MM.1S (cell line): ENCODE results near the gene RASGEF1B.

Experiments used
- DNase-seq: peaks from one replicate; pipeline ENCODE4 v3.0.0-alpha.2; 2015
- H2AFZ ChIP-seq: fragments of 300-600 bp; sonication (generic); 2 replicates; pipeline ENCODE4 v1.6.0; 2016; ENCODE audit warnings: antibody characterized with exemption, low read length
- H3F3A ChIP-seq: fragments of 300-600 bp; sonication (generic); 2 replicates; pipeline ENCODE4 v1.6.1; 2016; ENCODE audit warnings: mild to moderate bottlenecking, antibody characterized with exemption, low read length, moderate library complexity, mixed read lengths; ENCODE audit not compliant: insufficient read depth
- H3K27ac ChIP-seq: fragments of 300-600 bp; sonication (generic); 2 replicates; pipeline ENCODE4 v1.5.1; 2016; ENCODE audit warnings: mild to moderate bottlenecking, low read length
- H3K27me3 ChIP-seq: fragments of 300-600 bp; sonication (generic); replicated peaks from 2 replicates; pipeline ENCODE4 v1.6.0; 2016; ENCODE audit warnings: low read length; ENCODE audit not compliant: insufficient read depth
- H3K36me3 ChIP-seq: fragments of 300-600 bp; sonication (generic); replicated peaks from 2 replicates; pipeline ENCODE4 v1.6.1; 2016; ENCODE audit warnings: mild to moderate bottlenecking, low read length, mixed read lengths; ENCODE audit not compliant: insufficient read depth
- H3K4me1 ChIP-seq: fragments of 300-600 bp; sonication (generic); 2 replicates; pipeline ENCODE4 v1.6.1; 2016; ENCODE audit warnings: low read length, mixed read lengths
- H3K4me2 ChIP-seq: fragments of 300-600 bp; sonication (generic); 2 replicates; pipeline ENCODE4 v1.6.0; 2016; ENCODE audit warnings: low read depth, low read length
- H3K4me3 ChIP-seq: fragments of 300-600 bp; sonication (generic); 2 replicates; pipeline ENCODE4 v1.5.1; 2016; ENCODE audit warnings: low read length, mixed read lengths
- H3K79me2 ChIP-seq: fragments of 300-600 bp; sonication (generic); 2 replicates; pipeline ENCODE4 v1.6.1; 2016; ENCODE audit warnings: mixed run types, low read length, mixed read lengths
- H3K9ac ChIP-seq: fragments of 300-600 bp; sonication (generic); 2 replicates; pipeline ENCODE4 v1.6.1; 2016; ENCODE audit warnings: low read length, mixed read lengths
- H3K9me2 ChIP-seq: fragments of 300-600 bp; sonication (generic); replicated peaks from 2 replicates; pipeline ENCODE4 v1.6.1; 2016; ENCODE audit warnings: mild to moderate bottlenecking, low read length, mixed read lengths; ENCODE audit not compliant: insufficient read depth
- H3K9me3 ChIP-seq: fragments of 300-600 bp; sonication (generic); replicated peaks from 2 replicates; pipeline ENCODE4 v1.6.1; 2016; ENCODE audit warnings: mild to moderate bottlenecking, low read length, mixed read lengths; ENCODE audit not compliant: insufficient read depth
- H4K20me1 ChIP-seq: fragments of 300-600 bp; sonication (generic); 2 replicates; pipeline ENCODE4 v1.6.1; 2016; ENCODE audit warnings: mild to moderate bottlenecking, low read length, moderate library complexity, mixed read lengths; ENCODE audit not compliant: insufficient read depth
- EZH2 ChIP-seq: fragments of 300-600 bp; sonication (generic); optimal IDR thresholded peaks from 2 replicates; pipeline ENCODE3; 2017; ENCODE audit warnings: low read depth, mild to moderate bottlenecking, antibody characterized with exemption, low read length, mixed read lengths
- EZH2phosphoT487 ChIP-seq: fragments of 300-600 bp; sonication (generic); IDR thresholded peaks from 2 replicates; pipeline ENCODE4 v1.6.1; 2018; ENCODE audit warnings: antibody characterized with exemption, low read length
- TF ChIP-seq, protein P1 (sequence below): fragments of 300-600 bp; sonication (generic); IDR thresholded peaks from 2 replicates; pipeline ENCODE4 v1.5.1; 2016; ENCODE audit warnings: antibody characterized with exemption, low read length, mixed read lengths

The RASGEF1B gene

GRCh38 chr4:81471588-81472280 lies at the start of gene RASGEF1B:
Gene RASGEF1B (minus strand): TSS chr4:81471907. CDS start chr4:81459508, 12,399 bp downstream.
- Histone ChIP-seq H3K36me3 (no peaks in the 10 kb centered on the region), H3K79me2 (peaks cover 49% of the 10 kb centered on the region), H3F3A (peaks cover 28% of the 10 kb centered on the region), H3K4me3 (peak within 1 kb of the TSS; percentile 95), H3K9me2 (no peaks in the 10 kb centered on the region), H3K27me3 (no peaks in the 10 kb centered on the region), H2AFZ (peak within 1 kb of the TSS; percentile 59), H3K4me1 (peaks cover 11% of the 10 kb centered on the region), H3K9me3 (no peaks in the 10 kb centered on the region), H3K9ac (peak within 1 kb of the TSS; percentile 99), H3K4me2 (peak within 1 kb of the TSS; percentile 77), H4K20me1 (peaks cover 6% of the 10 kb centered on the region; the same call in 1 of the 2 replicates), H3K27ac (peak within 1 kb of the TSS; percentile 97)
- DNase-seq = peak; percentile 94
- no peak for TF ChIP-seq EZH2phosphoT487
- TF ChIP-seq, protein P1, sequence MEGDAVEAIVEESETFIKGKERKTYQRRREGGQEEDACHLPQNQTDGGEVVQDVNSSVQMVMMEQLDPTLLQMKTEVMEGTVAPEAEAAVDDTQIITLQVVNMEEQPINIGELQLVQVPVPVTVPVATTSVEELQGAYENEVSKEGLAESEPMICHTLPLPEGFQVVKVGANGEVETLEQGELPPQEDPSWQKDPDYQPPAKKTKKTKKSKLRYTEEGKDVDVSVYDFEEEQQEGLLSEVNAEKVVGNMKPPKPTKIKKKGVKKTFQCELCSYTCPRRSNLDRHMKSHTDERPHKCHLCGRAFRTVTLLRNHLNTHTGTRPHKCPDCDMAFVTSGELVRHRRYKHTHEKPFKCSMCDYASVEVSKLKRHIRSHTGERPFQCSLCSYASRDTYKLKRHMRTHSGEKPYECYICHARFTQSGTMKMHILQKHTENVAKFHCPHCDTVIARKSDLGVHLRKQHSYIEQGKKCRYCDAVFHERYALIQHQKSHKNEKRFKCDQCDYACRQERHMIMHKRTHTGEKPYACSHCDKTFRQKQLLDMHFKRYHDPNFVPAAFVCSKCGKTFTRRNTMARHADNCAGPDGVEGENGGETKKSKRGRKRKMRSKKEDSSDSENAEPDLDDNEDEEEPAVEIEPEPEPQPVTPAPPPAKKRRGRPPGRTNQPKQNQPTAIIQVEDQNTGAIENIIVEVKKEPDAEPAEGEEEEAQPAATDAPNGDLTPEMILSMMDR = no peak
- TF ChIP-seq EZH2 = no peak

DNA sequence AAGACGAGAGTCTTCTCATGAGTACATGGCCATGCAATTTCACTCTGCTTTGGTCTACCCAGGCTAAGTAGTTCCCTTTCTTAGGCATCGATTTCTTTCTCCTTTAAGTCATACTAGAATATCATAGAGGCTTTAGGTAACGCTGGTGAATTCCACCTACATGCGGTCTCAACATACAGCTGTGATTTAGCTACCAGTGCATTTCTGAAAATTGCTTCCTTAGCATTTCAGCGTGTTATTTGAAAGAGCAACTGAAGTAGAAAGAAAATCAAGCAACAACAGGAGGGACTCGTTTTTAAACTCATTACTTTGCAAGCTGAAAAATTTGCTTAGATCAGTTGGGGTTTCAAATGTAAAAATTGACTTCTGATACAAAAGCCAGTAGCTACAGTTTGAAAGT lies 48.1 kb upstream of the RASGEF1B start:
- peak; percentile 89 for DNase-seq
- H2AFZ ChIP-seq = peak overlapping the region; percentile 24; the same call in 1 of the 2 replicates
- H3K79me2 ChIP-seq = no peaks in the 10 kb centered on the region
- H3F3A ChIP-seq = peaks cover 10% of the 10 kb centered on the region
- no peaks in the 10 kb centered on the region for H3K9me2 ChIP-seq
- TF ChIP-seq EZH2 (no peak), EZH2phosphoT487 (no peak)
- TF ChIP-seq, protein P1 = no peak
- H3K9me3 ChIP-seq = no peaks in the 10 kb centered on the region
- no peaks in the 10 kb centered on the region for H4K20me1 ChIP-seq
- peak overlapping the region; percentile 7; the same call in 1 of the 2 replicates for H3K4me3 ChIP-seq
- peaks cover 9% of the 10 kb centered on the region; the same call in 1 of the 2 replicates for H3K4me1 ChIP-seq
- H3K36me3 ChIP-seq = no peaks in the 10 kb centered on the region
- H3K27ac ChIP-seq = peak overlapping the region; percentile 65; the same call in 1 of the 2 replicates
- H3K27me3 ChIP-seq = no peaks in the 10 kb centered on the region
- H3K9ac ChIP-seq = peak overlapping the region; percentile 7; the same call in 1 of the 2 replicates
- peak overlapping the region; percentile 49 for H3K4me2 ChIP-seq

GRCh38 chr4:81519427-81519773 lies 47.7 kb upstream of the RASGEF1B start:
- H3K27ac ChIP-seq = peak overlapping the region; percentile 65; the same call in 1 of the 2 replicates
- peak overlapping the region; percentile 49; the same call in 1 of the 2 replicates for H3K4me2 ChIP-seq
- H3K27me3 ChIP-seq = no peaks in the 10 kb centered on the region
- H2AFZ ChIP-seq = no peak overlapping the region
- H3K9me2 ChIP-seq = no peaks in the 10 kb centered on the region
- H3K36me3 ChIP-seq = no peaks in the 10 kb centered on the region
- H3K4me3 ChIP-seq = 0 out of 2 replicates have a peak overlapping the region, but pooled peaks have one; percentile 7
- peaks cover 9% of the 10 kb centered on the region for H3K4me1 ChIP-seq
- H3F3A ChIP-seq = peaks cover 10% of the 10 kb centered on the region
- TF ChIP-seq EZH2phosphoT487 (no peak), EZH2 (no peak)
- TF ChIP-seq, protein P1 = no peak
- H4K20me1 ChIP-seq = no peaks in the 10 kb centered on the region
- H3K9ac ChIP-seq = peak overlapping the region; percentile 7; the same call in 1 of the 2 replicates
- DNase-seq = no peak
- H3K79me2 ChIP-seq = no peaks in the 10 kb centered on the region
- no peaks in the 10 kb centered on the region for H3K9me3 ChIP-seq
